HG02943 (cell line): ENCODE results near the gene ERCC1.

Experiments
- ATAC-seq: cut with Tn5 transposase; IDR thresholded peaks from one replicate; pipeline ENCODE4 v1.9.1; 2021; ENCODE audit warnings: mild to moderate bottlenecking, low read depth, moderate library complexity; ENCODE audit not compliant: unreplicated experiment

The ERCC1 gene

DNA sequence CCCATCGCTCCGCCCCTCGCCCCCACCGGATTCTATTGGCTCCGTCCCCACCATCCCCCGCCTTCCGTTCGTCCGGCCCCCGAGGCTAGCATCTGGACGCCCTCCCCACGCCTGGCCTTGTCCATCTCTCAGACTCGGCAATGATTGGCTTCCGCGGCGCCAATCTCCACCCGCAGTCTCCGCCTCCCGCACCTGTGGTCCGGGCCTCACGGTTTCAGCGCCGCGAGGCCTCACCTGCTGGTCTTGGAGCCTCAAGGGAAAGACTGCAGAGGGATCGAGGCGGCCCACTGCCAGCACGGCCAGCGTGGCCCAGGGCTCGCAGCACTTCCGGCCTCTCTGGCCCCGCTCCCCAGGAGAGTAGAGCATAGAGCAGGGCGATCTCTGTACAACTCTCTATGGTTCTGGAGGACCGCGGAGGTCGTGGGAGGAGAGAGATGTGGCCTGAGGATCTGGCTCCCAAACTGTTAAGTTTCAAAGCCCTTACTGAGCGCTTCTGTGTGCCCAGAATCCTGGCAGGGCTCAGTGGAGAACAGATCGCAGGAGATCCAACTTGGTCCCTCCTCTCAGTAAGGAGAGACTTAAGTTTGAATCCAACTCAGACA is at the start of gene ERCC1:
ERCC1 (minus strand) TSS at position 329 of the 602 bp plus-strand sequence. CDS start 543 bp downstream, outside the sequence.
- ATAC-seq, result peak; percentile 58

GRCh38 chr19:45473367-45473681 is 49.6 kb upstream of the ERCC1 start:
- no peak for ATAC-seq

- no peak for ATAC-seq
These were observed 49.0 kb upstream of the ERCC1 start for GRCh38 chr19:45472563-45473366.

DNA sequence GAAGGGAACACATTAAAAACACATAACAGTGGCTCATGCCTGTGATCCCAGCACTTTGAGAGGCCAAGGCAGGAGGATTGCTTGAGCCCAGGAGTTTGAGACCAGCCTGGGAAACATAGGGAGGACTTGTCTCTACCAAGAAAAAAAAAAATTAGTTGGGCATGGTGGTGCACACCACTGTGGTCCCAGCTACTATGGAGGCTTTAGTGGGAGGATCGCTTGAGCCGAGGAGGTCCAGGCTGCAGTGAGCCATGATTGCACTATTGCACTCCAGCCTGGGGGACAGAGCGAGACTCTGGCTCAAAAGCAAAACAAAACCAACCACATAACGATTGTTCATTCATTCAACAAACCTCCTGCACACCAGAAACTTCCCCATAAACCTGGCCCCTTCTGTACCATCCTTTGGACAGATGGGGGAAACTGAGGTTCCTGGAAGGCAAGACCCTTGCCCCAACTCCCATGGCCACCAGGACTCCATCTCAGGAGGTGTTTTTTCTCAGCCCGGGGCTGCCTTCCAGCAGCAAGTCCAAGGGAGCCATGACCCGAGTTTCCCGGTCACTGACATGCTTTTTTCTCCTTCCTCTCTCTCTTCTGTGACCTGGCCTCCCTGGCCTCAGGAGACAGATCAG is 48.3 kb upstream of the ERCC1 start:
- ATAC-seq, result no peak

- ATAC-seq, result no peak
These were observed 47.6 kb upstream of the ERCC1 start for GRCh38 chr19:45471111-45471930.

DNA sequence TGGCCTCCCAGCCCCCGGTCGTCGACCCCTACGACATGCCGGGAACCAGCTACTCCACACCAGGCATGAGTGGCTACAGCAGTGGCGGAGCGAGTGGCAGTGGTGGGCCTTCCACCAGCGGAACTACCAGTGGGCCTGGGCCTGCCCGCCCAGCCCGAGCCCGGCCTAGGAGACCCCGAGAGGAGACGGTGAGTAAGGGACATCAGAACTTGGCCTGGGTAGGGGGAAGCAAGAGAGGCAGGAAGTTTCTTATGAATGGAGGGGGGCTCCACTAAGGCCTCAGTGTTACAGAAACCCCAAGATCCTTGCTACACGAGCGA is 47.0 kb upstream of the ERCC1 start:
- ATAC-seq, result no peak

GRCh38 chr19:45469945-45470761 is 46.4 kb upstream of the ERCC1 start:
- ATAC-seq, result no peak

DNA sequence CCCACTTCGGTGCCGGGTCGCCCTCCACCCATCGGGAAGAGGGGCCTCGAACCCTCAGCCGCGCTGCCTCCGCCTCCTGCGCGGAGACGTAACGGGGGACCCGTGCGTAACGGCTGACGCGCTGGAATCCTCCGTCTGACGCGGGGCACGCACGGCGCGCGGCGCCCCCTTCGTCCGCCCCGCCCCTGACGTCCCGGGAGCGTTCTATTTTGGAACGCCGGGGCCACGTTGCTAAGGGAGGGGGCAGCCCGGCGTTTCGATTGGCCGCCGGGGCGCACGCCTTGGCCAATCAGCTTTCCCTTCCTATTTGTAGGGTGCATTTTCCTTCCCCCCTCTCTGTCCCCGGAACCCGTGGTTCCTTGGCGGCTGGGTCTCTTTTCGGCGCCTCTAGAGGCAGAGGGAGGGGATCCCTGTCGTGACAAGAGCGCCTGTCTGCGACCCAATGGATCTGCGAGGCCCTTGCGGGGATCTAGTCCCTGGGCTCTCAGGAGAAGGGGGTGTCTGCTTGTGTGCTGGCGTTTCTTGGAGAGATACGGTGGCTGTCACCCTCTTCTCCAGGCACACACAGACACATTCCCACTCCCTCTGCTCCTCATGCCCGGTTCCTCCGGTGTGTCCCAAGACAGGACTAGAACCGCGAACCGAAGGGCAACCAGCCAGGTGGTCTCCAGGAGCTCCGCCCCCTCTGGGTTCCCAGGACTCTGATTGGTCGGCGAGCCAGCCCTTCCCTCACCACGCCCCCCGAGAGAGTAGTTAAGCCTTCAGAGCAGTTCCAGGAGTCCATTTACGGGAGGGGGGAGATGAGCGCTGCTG is 45.6 kb upstream of the ERCC1 start:
- peak; percentile 53 for ATAC-seq

- ATAC-seq, result peak; percentile 16
These were observed 45.0 kb upstream of the ERCC1 start for GRCh38 chr19:45468803-45469131.

- peak; percentile 1 for ATAC-seq
These were observed 44.5 kb upstream of the ERCC1 start for GRCh38 chr19:45468159-45468651.

DNA sequence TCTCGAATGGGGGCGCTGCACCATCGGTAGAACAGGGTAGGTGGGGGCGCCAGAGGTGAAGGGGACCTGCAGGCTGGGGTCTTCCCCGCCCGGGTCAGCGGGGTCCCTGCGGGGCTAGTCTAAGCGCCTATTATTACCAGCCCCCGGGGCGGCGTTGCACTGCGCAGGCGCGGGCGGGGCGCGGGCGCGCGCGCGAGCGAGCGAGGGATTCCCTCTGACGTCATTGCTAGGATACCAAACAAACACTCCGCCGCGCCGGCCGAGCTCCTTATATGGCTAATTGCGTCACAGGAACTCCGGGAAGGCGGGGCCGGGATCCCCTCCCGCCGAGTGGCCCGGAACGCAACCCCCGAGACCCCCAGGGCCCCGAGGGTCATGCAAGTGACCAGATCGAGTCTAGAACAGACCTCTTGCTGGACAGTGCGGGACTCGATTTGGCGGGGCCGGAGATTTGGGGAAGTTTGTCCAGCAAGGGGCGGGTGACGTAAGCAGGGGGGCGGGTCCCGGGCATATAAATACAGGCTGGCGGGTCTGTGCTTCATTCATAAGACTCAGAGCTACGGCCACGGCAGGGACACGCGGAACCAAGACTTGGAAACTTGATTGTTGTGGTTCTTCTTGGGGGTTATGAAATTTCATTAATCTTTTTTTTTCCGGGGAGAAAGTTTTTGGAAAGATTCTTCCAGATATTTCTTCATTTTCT is 43.9 kb upstream of the ERCC1 start, which contains the start of gene FOSB:
FOSB (plus strand) TSS at position 541 of the 703 bp plus-strand sequence. CDS start 591 bp downstream, outside the sequence.
- ATAC-seq, result peak; percentile 52

DNA sequence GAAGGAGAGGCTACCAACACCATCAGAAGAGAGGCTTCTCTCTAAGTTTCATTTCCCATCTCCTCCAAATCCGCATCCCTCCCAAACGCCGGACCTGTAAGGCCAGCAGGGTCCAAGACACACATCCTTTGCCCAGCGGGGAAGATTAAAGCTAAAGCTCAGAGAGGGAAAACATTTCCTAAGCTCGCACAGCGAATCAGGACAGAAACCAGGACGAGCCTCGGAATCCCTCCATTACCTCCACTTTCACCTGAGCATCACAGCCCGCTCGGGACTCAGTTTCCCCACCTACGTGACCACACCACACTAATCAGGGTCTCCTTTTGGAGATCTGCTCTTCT is 43.4 kb upstream of the ERCC1 start:
- ATAC-seq, result no peak

- ATAC-seq, result no peak
These were observed 41.2 kb upstream of the ERCC1 start for GRCh38 chr19:45464852-45465441.

GRCh38 chr19:45464274-45464673 is 40.6 kb upstream of the ERCC1 start:
- no peak for ATAC-seq

DNA sequence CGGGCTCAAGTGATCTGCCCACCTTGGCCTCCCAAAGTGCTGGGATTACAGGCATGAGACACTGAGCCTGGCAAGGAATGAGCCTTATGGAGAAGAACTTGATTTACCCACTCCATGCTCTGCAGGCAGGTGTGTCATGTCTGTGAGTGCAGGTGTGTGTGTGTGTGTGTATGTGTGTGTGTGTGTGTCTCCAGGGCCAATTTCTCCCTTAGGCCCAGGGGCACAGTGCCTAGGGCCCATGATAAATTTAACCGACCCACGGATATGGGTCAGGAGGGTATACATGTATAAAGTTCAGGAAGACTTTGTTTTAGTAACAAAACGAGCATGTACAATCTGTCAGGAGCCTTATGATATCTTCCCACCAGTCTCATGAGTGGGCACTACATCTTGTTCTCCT is 39.5 kb upstream of the ERCC1 start:
- no peak for ATAC-seq

DNA sequence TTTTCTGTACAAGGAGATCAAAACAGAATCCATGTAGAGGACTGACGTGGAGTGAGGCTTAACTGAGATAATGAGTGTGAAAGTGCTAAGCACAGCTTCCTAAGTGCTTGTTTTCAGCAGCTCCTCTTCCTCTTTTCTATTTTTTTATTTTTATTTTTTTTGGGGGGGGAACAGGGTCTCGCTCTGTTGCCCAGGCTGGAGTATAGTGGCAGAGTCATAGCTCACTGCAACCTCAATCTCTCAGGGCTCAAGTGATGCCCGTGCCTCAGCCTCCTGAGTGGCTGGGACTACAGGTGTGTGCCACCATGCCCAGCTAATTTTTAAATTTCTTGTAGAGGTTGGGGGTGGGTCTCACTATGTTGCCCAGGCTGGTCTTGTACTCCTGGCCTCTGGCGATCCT is 38.5 kb upstream of the ERCC1 start:
- ATAC-seq, result no peak

- no peak for ATAC-seq
These were observed 37.2 kb upstream of the ERCC1 start for GRCh38 chr19:45460807-45461347.

DNA sequence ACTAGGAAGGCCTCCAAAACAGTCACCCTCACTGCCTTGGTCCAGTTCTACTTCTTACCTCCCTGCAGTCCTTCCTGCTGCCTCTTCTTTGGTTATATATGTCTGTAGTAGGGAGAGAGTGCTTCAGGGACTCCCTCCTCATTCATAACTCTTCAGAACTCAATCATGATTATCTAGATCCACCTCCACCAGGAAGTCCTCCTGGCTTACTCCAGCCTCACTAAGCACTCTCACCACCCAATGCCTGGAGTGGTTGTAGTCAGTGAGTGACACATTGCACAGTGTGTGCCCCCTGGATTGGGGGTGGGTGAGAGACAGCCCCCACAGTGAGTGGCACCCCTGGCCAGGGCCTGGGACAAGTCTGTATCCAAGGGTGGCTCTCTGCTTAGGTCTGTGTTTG is 34.1 kb upstream of the ERCC1 start:
- no peak for ATAC-seq
